ENCODE data around the gene NFATC2.

NFATC2 gene

GRCh38 chr20:51379601-51380341 lies 162.7 kb downstream of the NFATC2 start:
- no peak overlapping the region for H3K9ac ChIP-seq (ENCODE audit: low read length in 2 of 2)
- H3K36me3 ChIP-seq (ENCODE audit: control insufficient read depth in 2 of 2, insufficient read depth in 2 of 2, low read length in 2 of 2), result no peaks in the 10 kb centered on the region
- H3K27ac ChIP-seq (ENCODE audit: low read length), result no peak overlapping the region
- no peak overlapping the region for H3K4me3 ChIP-seq (ENCODE audit: low read length in 2 of 2)
- H3K27me3 ChIP-seq (ENCODE audit: control insufficient read depth in 1 of 2, insufficient read depth in 2 of 2, low read length in 2 of 2), result no peaks in the 10 kb centered on the region
- peaks cover 4% of the 10 kb centered on the region for H3K4me1 ChIP-seq (ENCODE audit: control insufficient read depth, insufficient read depth, low read length)
- H3K9me3 ChIP-seq (ENCODE audit: control insufficient read depth in 2 of 2, low read length in 2 of 2), result no peaks in the 10 kb centered on the region

GRCh38 chr20:51378171-51378928 lies 164.2 kb downstream of the NFATC2 start:
- no peak overlapping the region for H3K4me3 ChIP-seq (ENCODE audit: low read length in 2 of 2)
- H3K27ac ChIP-seq (ENCODE audit: low read length), result no peak overlapping the region
- no peaks in the 10 kb centered on the region for H3K36me3 ChIP-seq (ENCODE audit: control insufficient read depth in 2 of 2, insufficient read depth in 2 of 2, low read length in 2 of 2)
- no peaks in the 10 kb centered on the region for H3K27me3 ChIP-seq (ENCODE audit: control insufficient read depth in 1 of 2, insufficient read depth in 2 of 2, low read length in 2 of 2)
- peaks cover under 1% of the 10 kb centered on the region for H3K4me1 ChIP-seq (ENCODE audit: control insufficient read depth, insufficient read depth, low read length)
- no peaks in the 10 kb centered on the region for H3K9me3 ChIP-seq (ENCODE audit: control insufficient read depth in 2 of 2, low read length in 2 of 2)
- H3K9ac ChIP-seq (ENCODE audit: low read length in 2 of 2), result no peak overlapping the region

GRCh38 chr20:51377132-51377531 lies 165.4 kb downstream of the NFATC2 start:
- Histone ChIP-seq H3K9me3 (ENCODE audit: control insufficient read depth in 2 of 2, low read length in 2 of 2) (no peaks in the 10 kb centered on the region), H3K4me3 (ENCODE audit: low read length in 2 of 2) (no peak overlapping the region), H3K27ac (ENCODE audit: low read length) (no peak overlapping the region), H3K36me3 (ENCODE audit: control insufficient read depth in 2 of 2, insufficient read depth in 2 of 2, low read length in 2 of 2) (no peaks in the 10 kb centered on the region), H3K27me3 (ENCODE audit: control insufficient read depth in 1 of 2, insufficient read depth in 2 of 2, low read length in 2 of 2) (peaks cover 0 to 1% of the 10 kb centered on the region in 2 donors), H3K9ac (ENCODE audit: low read length in 2 of 2) (no peak overlapping the region), H3K4me1 (ENCODE audit: control insufficient read depth, insufficient read depth, low read length) (no peaks in the 10 kb centered on the region)

- Histone ChIP-seq H3K9ac (ENCODE audit: low read length in 2 of 2) (no peak overlapping the region), H3K27me3 (ENCODE audit: control insufficient read depth in 1 of 2, insufficient read depth in 2 of 2, low read length in 2 of 2) (peaks cover 0 to 2% of the 10 kb centered on the region in 2 donors), H3K4me3 (ENCODE audit: low read length in 2 of 2) (no peak overlapping the region), H3K4me1 (ENCODE audit: control insufficient read depth, insufficient read depth, low read length) (no peaks in the 10 kb centered on the region), H3K9me3 (ENCODE audit: control insufficient read depth in 2 of 2, low read length in 2 of 2) (no peaks in the 10 kb centered on the region), H3K27ac (ENCODE audit: low read length) (no peak overlapping the region), H3K36me3 (ENCODE audit: control insufficient read depth in 2 of 2, insufficient read depth in 2 of 2, low read length in 2 of 2) (no peaks in the 10 kb centered on the region)
These were observed 166.4 kb downstream of the NFATC2 start for GRCh38 chr20:51376111-51376510.

GRCh38 chr20:51375561-51375960 lies 167.0 kb downstream of the NFATC2 start:
- H3K9ac ChIP-seq (ENCODE audit: low read length in 2 of 2), result no peak overlapping the region
- H3K36me3 ChIP-seq (ENCODE audit: control insufficient read depth in 2 of 2, insufficient read depth in 2 of 2, low read length in 2 of 2), result no peaks in the 10 kb centered on the region
- no peaks in the 10 kb centered on the region for H3K4me1 ChIP-seq (ENCODE audit: control insufficient read depth, insufficient read depth, low read length)
- no peaks in the 10 kb centered on the region for H3K9me3 ChIP-seq (ENCODE audit: control insufficient read depth in 2 of 2, low read length in 2 of 2)
- peaks cover 0 to 2% of the 10 kb centered on the region in 2 donors for H3K27me3 ChIP-seq (ENCODE audit: control insufficient read depth in 1 of 2, insufficient read depth in 2 of 2, low read length in 2 of 2)
- no peak overlapping the region for H3K4me3 ChIP-seq (ENCODE audit: low read length in 2 of 2)
- H3K27ac ChIP-seq (ENCODE audit: low read length), result no peak overlapping the region

GRCh38 chr20:51374961-51375360 lies 167.6 kb downstream of the NFATC2 start:
- H3K4me1 ChIP-seq (ENCODE audit: control insufficient read depth, insufficient read depth, low read length), result no peaks in the 10 kb centered on the region
- no peak overlapping the region for H3K9ac ChIP-seq (ENCODE audit: low read length in 2 of 2)
- no peaks in the 10 kb centered on the region for H3K9me3 ChIP-seq (ENCODE audit: control insufficient read depth in 2 of 2, low read length in 2 of 2)
- H3K27ac ChIP-seq (ENCODE audit: low read length), result no peak overlapping the region
- no peak overlapping the region for H3K4me3 ChIP-seq (ENCODE audit: low read length in 2 of 2)
- no peaks in the 10 kb centered on the region for H3K36me3 ChIP-seq (ENCODE audit: control insufficient read depth in 2 of 2, insufficient read depth in 2 of 2, low read length in 2 of 2)
- H3K27me3 ChIP-seq (ENCODE audit: control insufficient read depth in 1 of 2, insufficient read depth in 2 of 2, low read length in 2 of 2), result peaks cover 0 to 2% of the 10 kb centered on the region in 2 donors

GRCh38 chr20:51374456-51374830 lies 168.1 kb downstream of the NFATC2 start:
- Histone ChIP-seq H3K27me3 (ENCODE audit: control insufficient read depth in 1 of 2, insufficient read depth in 2 of 2, low read length in 2 of 2) (peaks cover 0 to 2% of the 10 kb centered on the region in 2 donors), H3K9me3 (ENCODE audit: control insufficient read depth in 2 of 2, low read length in 2 of 2) (no peaks in the 10 kb centered on the region), H3K36me3 (ENCODE audit: control insufficient read depth in 2 of 2, insufficient read depth in 2 of 2, low read length in 2 of 2) (no peaks in the 10 kb centered on the region), H3K27ac (ENCODE audit: low read length) (no peak overlapping the region), H3K4me3 (ENCODE audit: low read length in 2 of 2) (no peak overlapping the region), H3K9ac (ENCODE audit: low read length in 2 of 2) (no peak overlapping the region), H3K4me1 (ENCODE audit: control insufficient read depth, insufficient read depth, low read length) (no peaks in the 10 kb centered on the region)

GRCh38 chr20:51373713-51374455 lies 168.6 kb downstream of the NFATC2 start:
- Histone ChIP-seq H3K27ac (ENCODE audit: low read length) (no peak overlapping the region), H3K4me3 (ENCODE audit: low read length in 2 of 2) (no peak overlapping the region), H3K4me1 (ENCODE audit: control insufficient read depth, insufficient read depth, low read length) (no peaks in the 10 kb centered on the region), H3K9me3 (ENCODE audit: control insufficient read depth in 2 of 2, low read length in 2 of 2) (no peaks in the 10 kb centered on the region), H3K36me3 (ENCODE audit: control insufficient read depth in 2 of 2, insufficient read depth in 2 of 2, low read length in 2 of 2) (no peaks in the 10 kb centered on the region), H3K9ac (ENCODE audit: low read length in 2 of 2) (no peak overlapping the region), H3K27me3 (ENCODE audit: control insufficient read depth in 1 of 2, insufficient read depth in 2 of 2, low read length in 2 of 2) (peaks cover 0 to 2% of the 10 kb centered on the region in 2 donors)

GRCh38 chr20:51372966-51373365 lies 169.6 kb downstream of the NFATC2 start:
- no peak overlapping the region for H3K9ac ChIP-seq (ENCODE audit: low read length in 2 of 2)
- no peak overlapping the region for H3K4me3 ChIP-seq (ENCODE audit: low read length in 2 of 2)
- peaks cover 0 to 2% of the 10 kb centered on the region in 2 donors for H3K27me3 ChIP-seq (ENCODE audit: control insufficient read depth in 1 of 2, insufficient read depth in 2 of 2, low read length in 2 of 2)

GRCh38 chr20:51372176-51372803 lies 170.2 kb downstream of the NFATC2 start:
- H3K9ac ChIP-seq (ENCODE audit: low read length in 2 of 2), result peak overlapping the region in 1 of 2 donors; percentile 13
- peaks cover 0 to 2% of the 10 kb centered on the region in 2 donors for H3K27me3 ChIP-seq (ENCODE audit: control insufficient read depth in 1 of 2, insufficient read depth in 2 of 2, low read length in 2 of 2)
- H3K36me3 ChIP-seq (ENCODE audit: control insufficient read depth in 2 of 2, insufficient read depth in 2 of 2, low read length in 2 of 2), result no peaks in the 10 kb centered on the region
- H3K9me3 ChIP-seq (ENCODE audit: control insufficient read depth in 2 of 2, low read length in 2 of 2), result no peaks in the 10 kb centered on the region
- H3K27ac ChIP-seq (ENCODE audit: low read length), result no peak overlapping the region
- H3K4me1 ChIP-seq (ENCODE audit: control insufficient read depth, insufficient read depth, low read length), result no peaks in the 10 kb centered on the region
- no peak overlapping the region for H3K4me3 ChIP-seq (ENCODE audit: low read length in 2 of 2)

More at GRCh38 chr20:51372966-51373365, 169.6 kb downstream of the NFATC2 start:
- Histone ChIP-seq H3K4me1 (ENCODE audit: control insufficient read depth, insufficient read depth, low read length) (no peaks in the 10 kb centered on the region), H3K36me3 (ENCODE audit: control insufficient read depth in 2 of 2, insufficient read depth in 2 of 2, low read length in 2 of 2) (no peaks in the 10 kb centered on the region), H3K9me3 (ENCODE audit: control insufficient read depth in 2 of 2, low read length in 2 of 2) (no peaks in the 10 kb centered on the region), H3K27ac (ENCODE audit: low read length) (no peak overlapping the region)

All from stomach smooth muscle (tissue), 2 donors.